IMR-90 (cell line): Measurements from ENCODE around the gene SERTAD4. TPM values are rescaled to one million over a fixed set of nuclear protein-coding genes. Genes with fewer than 3 reads are reported as not detected.

Experiments used
- ATAC-seq: fragments of 200-7000 bp; cut with Tn5 transposase; 2 replicates; pipeline ENCODE4 v1.9.1; 2020; ENCODE audit warnings: low read depth, mild to moderate bottlenecking, moderate library complexity
- BruUV-seq: library from RNA; stranded (reverse); fragments of 400-500 nt; replicated peaks from 2 replicates; lab custom pipeline; 2021; lab: Mats Ljungman, UMichigan
- CTCF ChIA-PET: fragments of 300-600 bp; formaldehyde crosslinking; extraction: SDS; loops from one replicate; lab custom pipeline; 2021; ENCODE audit warnings: antibody characterized with exemption; lab: Yijun Ruan, JAX
- POLR2A ChIA-PET: fragments of 300-600 bp; sonication (Branson Sonifier 250); formaldehyde crosslinking; loops from one replicate; lab custom pipeline; 2022; ENCODE audit warnings: antibody characterized with exemption; ENCODE audit not compliant: unreplicated experiment; lab: Charles Lee
- DNase-seq: peaks from one replicate; pipeline ENCODE4 v3.0.0; 2013
- H2AFZ ChIP-seq: replicated peaks from 2 replicates; pipeline ENCODE3; 2013; ENCODE audit warnings: low read length, mild to moderate bottlenecking; ENCODE audit not compliant: poor library complexity
- H2AK5ac ChIP-seq: 2 replicates; pipeline ENCODE4 v1.6.1; 2013; ENCODE audit warnings: low read depth, low read length, inconsistent platforms
- H2AK9ac ChIP-seq: replicated peaks from 2 replicates; pipeline ENCODE3; 2013; ENCODE audit warnings: mild to moderate bottlenecking, low read depth, low read length, moderate library complexity; ENCODE audit not compliant: poor library complexity
- H2BK120ac ChIP-seq: 2 replicates; pipeline ENCODE4 v1.6.1; 2013; ENCODE audit warnings: low read depth, low read length, inconsistent platforms
- H2BK15ac ChIP-seq: 3 replicates; pipeline ENCODE4 v1.6.1; 2013; ENCODE audit warnings: low read depth, low read length, inconsistent platforms
- H2BK20ac ChIP-seq: 2 replicates; pipeline ENCODE4 v1.6.1; 2013; ENCODE audit warnings: low read depth, mild to moderate bottlenecking, inconsistent platforms, low read length, moderate library complexity
- H2BK5ac ChIP-seq: 2 replicates; pipeline ENCODE4 v1.6.1; 2013; ENCODE audit warnings: mild to moderate bottlenecking, low read depth, low read length, inconsistent platforms; ENCODE audit not compliant: poor library complexity, severe bottlenecking
- H3K14ac ChIP-seq: replicated peaks from 2 replicates; pipeline ENCODE4 v1.6.1; 2013; ENCODE audit warnings: low read depth, low read length, inconsistent platforms
- H3K18ac ChIP-seq: 2 replicates; pipeline ENCODE4 v1.6.1; 2013; ENCODE audit warnings: low read depth, low read length, control low read depth
- H3K23ac ChIP-seq: 2 replicates; pipeline ENCODE4 v1.6.1; 2013; ENCODE audit warnings: low read depth, low read length, inconsistent platforms
- H3K27ac ChIP-seq: 2 replicates; pipeline ENCODE4 v1.5.1; 2013; ENCODE audit warnings: mild to moderate bottlenecking, control low read depth, low read length; ENCODE audit not compliant: insufficient read depth
- H3K27me3 ChIP-seq: 2 replicates; pipeline ENCODE4 v1.6.1; 2013; ENCODE audit warnings: low read length; ENCODE audit not compliant: control insufficient read depth, insufficient read depth
- H3K36me3 ChIP-seq: 2 replicates; pipeline ENCODE4 v1.6.1; 2013; ENCODE audit warnings: low read length, mixed read lengths; ENCODE audit not compliant: control insufficient read depth, insufficient read depth
- H3K4ac ChIP-seq: 2 replicates; pipeline ENCODE4 v1.6.1; 2013; ENCODE audit warnings: low read depth, low read length, inconsistent platforms
- H3K4me1 ChIP-seq: 2 replicates; pipeline ENCODE4 v1.6.1; 2013; ENCODE audit warnings: low read length, mixed read lengths; ENCODE audit not compliant: control insufficient read depth, insufficient read depth
- H3K4me2 ChIP-seq: 2 replicates; pipeline ENCODE4 v1.6.1; 2013; ENCODE audit warnings: low read depth, mild to moderate bottlenecking, control low read depth, low read length, moderate library complexity
- H3K4me3 ChIP-seq: 2 replicates; pipeline ENCODE4 v1.5.1; 2013; ENCODE audit warnings: low read depth, mild to moderate bottlenecking, control low read depth, low read length, moderate library complexity; ENCODE audit not compliant: insufficient read depth
- H3K56ac ChIP-seq: 2 replicates; pipeline ENCODE4 v1.6.1; 2013; ENCODE audit warnings: low read length, inconsistent platforms; ENCODE audit not compliant: insufficient read depth; ENCODE audit errors: extremely low read depth
- H3K79me1 ChIP-seq, 2 experiments: 2 replicates each; pipeline ENCODE4 v1.6.1; 2013; ENCODE audit warnings: low read length in 2 of 2, inconsistent platforms in 1 of 2, low read depth in 1 of 2
- H3K9ac ChIP-seq: 2 replicates; pipeline ENCODE4 v1.6.1; 2013; ENCODE audit warnings: low read depth, low read length, control low read depth
- H3K9me1 ChIP-seq: 2 replicates; pipeline ENCODE4 v1.6.1; 2013; ENCODE audit warnings: low read length, inconsistent platforms; ENCODE audit not compliant: insufficient read depth
- H3K9me3 ChIP-seq: 2 replicates; pipeline ENCODE4 v1.6.1; 2013; ENCODE audit warnings: low read length; ENCODE audit not compliant: control insufficient read depth, insufficient read depth
- H4K20me1 ChIP-seq: 2 replicates; pipeline ENCODE4 v1.6.1; 2013; ENCODE audit warnings: low read length, inconsistent platforms; ENCODE audit not compliant: insufficient read depth
- H4K5ac ChIP-seq: 2 replicates; pipeline ENCODE4 v1.6.1; 2013; ENCODE audit warnings: mild to moderate bottlenecking, low read depth, low read length, control low read depth
- H4K8ac ChIP-seq, 2 experiments: 2 replicates each; pipeline ENCODE4 v1.6.1; 2013; ENCODE audit warnings: low read depth in 2 of 2, low read length in 2 of 2, control low read depth in 1 of 2, inconsistent platforms in 1 of 2
- H4K91ac ChIP-seq: 2 replicates; pipeline ENCODE4 v1.6.1; 2013; ENCODE audit warnings: low read depth, low read length, inconsistent platforms; ENCODE audit not compliant: insufficient read depth
- MAZ ChIP-seq: IDR thresholded peaks from 2 replicates; pipeline ENCODE4 v1.6.1; 2012; ENCODE audit warnings: low read depth, mild to moderate bottlenecking, low read length, improper control_type of control experiment, moderate library complexity, borderline replicate concordance
- POLR2A ChIP-seq: IDR thresholded peaks from 2 replicates; pipeline ENCODE4 v1.6.1; 2012; ENCODE audit warnings: mild to moderate bottlenecking, low read depth, low read length
- RFX5 ChIP-seq: IDR thresholded peaks from 2 replicates; pipeline ENCODE4 v1.8.0; 2012; ENCODE audit warnings: low read depth, mild to moderate bottlenecking, low read length, moderate library complexity
- USF2 ChIP-seq: fragments of 150-350 bp; IDR thresholded peaks from 2 replicates; pipeline ENCODE4 v1.6.1; 2017; ENCODE audit warnings: mild to moderate bottlenecking, antibody characterized with exemption, low read length, low read depth
- WGBS, 2 experiments: methylation state at CpG; one replicate each; pipeline versions ENCODE4 v1.1.5 to v1.1.7; 2013; ENCODE audit warnings: missing lambda C conversion rate in 2 of 2; ENCODE audit not compliant: insufficient read length in 1 of 2; ENCODE audit errors: extremely low coverage in 2 of 2; 5-methylcytosine and 5-hydroxymethylcytosine counted together
- dilution Hi-C: fragments of 300-500 bp; cut with HindIII; formaldehyde crosslinking; loops from one replicate; pipeline ENCODE4 v1.14.3; 2018; ENCODE audit warnings: low sequenced_read_pairs; ENCODE audit not compliant: unreplicated experiment
- in situ Hi-C: fragments of 300-500 bp; cut with MboI; formaldehyde crosslinking; loops from 3 replicates; pipeline ENCODE4 v1.14.3; 2019; ENCODE audit warnings: low sequenced_read_pairs, inconsistent platforms, mixed read lengths
- intact Hi-C: fragments of 100-400 bp; cut with micrococcal nuclease; formaldehyde crosslinking; loops from 2 replicates; pipeline ENCODE4 v1.10.0; 2022
- polyA plus RNA-seq, 3 experiments: library from polyadenylated mRNA; depleted of rRNA; stranded (reverse); fragments of >200 nt; gene quantifications; 2 replicates each; pipeline ENCODE4 v1.2.3, GENCODE V29; 2012; ENCODE audit warnings: low replicate concordance in 1 of 3
- total RNA-seq: library from RNA; depleted of rRNA; stranded (reverse); fragments of >200 nt; gene quantifications from 2 replicates; pipeline ENCODE4 v1.2.3, GENCODE V29; 2012

The SERTAD4 gene
- total and polyA plus RNA-seq, 2 of the 4 experiments (the other 2 are of a cell fraction) = under 0.01 to 0.22 TPM

GRCh38 chr1:210293171-210293607, 60.6 kb downstream of the SERTAD4 start:
- Histone ChIP-seq H3K4me3 (no peak overlapping the region), H3K9ac (no peak overlapping the region), H3K27me3 (peaks cover 35% of the 10 kb centered on the region), H4K20me1 (no peaks in the 10 kb centered on the region), H3K18ac (no peak overlapping the region), H2BK15ac (no peak overlapping the region), H2AK9ac (no peak overlapping the region), H3K4me2 (peak overlapping the region; percentile 57; the same call in 1 of the 2 replicates), H4K91ac (no peak overlapping the region), H3K23ac (no peak overlapping the region), H3K36me3 (no peaks in the 10 kb centered on the region), H3K4me1 (peaks cover 3% of the 10 kb centered on the region; the same call in 1 of the 2 replicates), H3K27ac (no peak overlapping the region), H4K5ac (no peak overlapping the region), H3K14ac (no peak overlapping the region), H2AFZ (no peak overlapping the region), H3K4ac (no peak overlapping the region; the same call in 1 of the 2 replicates), H3K56ac (no peak overlapping the region), H3K79me1 (no peaks in the 10 kb centered on the region), H4K8ac (no peak overlapping the region), H2BK120ac (no peak overlapping the region), H2BK5ac (no peak overlapping the region), H3K9me3 (no peaks in the 10 kb centered on the region), H2AK5ac (no peak overlapping the region), H3K9me1 (no peaks in the 10 kb centered on the region), H2BK20ac (no peak overlapping the region)
- DNase-seq (peak; percentile 1), ATAC-seq (peak; percentile 22; the same call in 1 of the 2 replicates)
- POLR2A ChIA-PET = interaction anchor here (1.1 kb wide), 1 partner anchor 33 kb away, joined by 10 read pairs; no protein-coding TSS in a partner anchor
- no CpG with 5 or more reads among the region's 7 CpGs for WGBS, 2 experiments
- CTCF ChIA-PET = no interaction called here
- in situ Hi-C loops = no loop called here
- TF ChIP-seq POLR2A (no peak), RFX5 (no peak), MAZ (no peak), USF2 (no peak)
- dilution Hi-C loops = no loop called here
- intact Hi-C loops = no loop called here
- BruUV-seq = no TSS peak
